GM23248 (cell line): ENCODE data around the gene BMI1. TPM values are rescaled to one million over a fixed set of nuclear protein-coding genes. Genes with fewer than 3 reads are reported as not detected.

ENCODE experiments used
- DNase-seq: peaks from one replicate; pipeline ENCODE4 v3.0.0-alpha.2; 2015
- H2AFZ ChIP-seq: fragments of 200-600 bp; sonication (generic); 2 replicates; pipeline ENCODE4 v1.6.1; 2016; ENCODE audit warnings: antibody characterized with exemption
- H3F3A ChIP-seq: fragments of 200-600 bp; sonication (generic); 2 replicates; pipeline ENCODE4 v1.6.1; 2016; ENCODE audit warnings: mild to moderate bottlenecking, antibody characterized with exemption, mixed run types; ENCODE audit not compliant: insufficient read depth
- H3K27ac ChIP-seq: fragments of 200-600 bp; sonication (generic); 2 replicates; pipeline ENCODE4 v1.5.1; 2016; ENCODE audit warnings: mild to moderate bottlenecking
- H3K27me3 ChIP-seq: fragments of 200-600 bp; sonication (generic); replicated peaks from 2 replicates; pipeline ENCODE4 v1.6.1; 2016; ENCODE audit warnings: mild to moderate bottlenecking; ENCODE audit not compliant: insufficient read depth
- H3K36me3 ChIP-seq: fragments of 200-600 bp; sonication (generic); 2 replicates; pipeline ENCODE4 v1.6.1; 2016; ENCODE audit warnings: low read depth, mild to moderate bottlenecking
- H3K4me1 ChIP-seq: fragments of 200-600 bp; sonication (generic); 2 replicates; pipeline ENCODE4 v1.6.1; 2016; ENCODE audit warnings: mild to moderate bottlenecking; ENCODE audit not compliant: insufficient read depth
- H3K4me2 ChIP-seq: fragments of 200-600 bp; sonication (generic); one replicate; pipeline ENCODE4 v1.6.1; 2016; ENCODE audit warnings: mild to moderate bottlenecking; ENCODE audit not compliant: unreplicated experiment
- H3K4me3 ChIP-seq: fragments of 200-600 bp; sonication (generic); 2 replicates; pipeline ENCODE4 v1.5.1; 2016; ENCODE audit warnings: mild to moderate bottlenecking
- H3K79me2 ChIP-seq: fragments of 200-600 bp; sonication (generic); 2 replicates; pipeline ENCODE4 v1.6.1; 2016; ENCODE audit warnings: mild to moderate bottlenecking; ENCODE audit not compliant: insufficient read depth
- H3K9ac ChIP-seq: fragments of 200-600 bp; sonication (generic); 2 replicates; pipeline ENCODE4 v1.6.1; 2016; ENCODE audit warnings: mild to moderate bottlenecking
- H3K9me2 ChIP-seq: fragments of 200-600 bp; sonication (generic); 2 replicates; pipeline ENCODE4 v1.6.1; 2016; ENCODE audit warnings: mixed run types, mild to moderate bottlenecking, moderate library complexity; ENCODE audit not compliant: insufficient read depth
- H3K9me3 ChIP-seq: fragments of 200-600 bp; sonication (generic); one replicate; pipeline ENCODE4 v1.6.1; 2017; ENCODE audit warnings: low read depth
- H4K20me1 ChIP-seq: fragments of 200-600 bp; sonication (generic); 2 replicates; pipeline ENCODE4 v1.6.0; 2016; ENCODE audit not compliant: insufficient read depth
- EZH2 ChIP-seq: fragments of 200-600 bp; sonication (generic); IDR thresholded peaks from 2 replicates; pipeline ENCODE4 v1.6.1; 2018; ENCODE audit warnings: antibody characterized with exemption, mild to moderate bottlenecking; ENCODE audit not compliant: insufficient read depth, poor library complexity, severe bottlenecking
- EZH2phosphoT487 ChIP-seq: fragments of 200-600 bp; sonication (generic); IDR thresholded peaks from 2 replicates; pipeline ENCODE4 v1.6.1; 2018; ENCODE audit warnings: antibody characterized with exemption, moderate library complexity, mild to moderate bottlenecking, low read depth; ENCODE audit not compliant: insufficient read depth
- WGBS, 2 experiments: methylation state at CpG; one replicate each; pipeline ENCODE4 v1.1.6; 2015 to 2017; ENCODE audit warnings: low lambda C conversion rate in 2 of 2, low coverage in 1 of 2; ENCODE audit errors: missing lambda C conversion rate in 2 of 2; 5-methylcytosine and 5-hydroxymethylcytosine counted together
- in situ Hi-C: fragments of 300-500 bp; cut with MboI; formaldehyde crosslinking; loops from 2 replicates; pipeline ENCODE4 v1.15.0; 2020
- polyA plus RNA-seq: library from polyadenylated mRNA; unstranded; fragments of >200 nt; fragmentation: Nextera tagmentation; extraction: Ambion mirVana; gene quantifications from 2 replicates; pipeline ENCODE4 v1.2.1, GENCODE V29; 2016
- total RNA-seq: library from RNA; depleted of rRNA; stranded (reverse); fragments of >200 nt; shearing (Covaris generic); gene quantifications from 2 replicates; pipeline ENCODE4 v1.2.3, GENCODE V29; 2014

The BMI1 gene
- total and polyA plus RNA-seq, 2 experiments from 2014 or later = 38.0 to 66.0 TPM

DNA sequence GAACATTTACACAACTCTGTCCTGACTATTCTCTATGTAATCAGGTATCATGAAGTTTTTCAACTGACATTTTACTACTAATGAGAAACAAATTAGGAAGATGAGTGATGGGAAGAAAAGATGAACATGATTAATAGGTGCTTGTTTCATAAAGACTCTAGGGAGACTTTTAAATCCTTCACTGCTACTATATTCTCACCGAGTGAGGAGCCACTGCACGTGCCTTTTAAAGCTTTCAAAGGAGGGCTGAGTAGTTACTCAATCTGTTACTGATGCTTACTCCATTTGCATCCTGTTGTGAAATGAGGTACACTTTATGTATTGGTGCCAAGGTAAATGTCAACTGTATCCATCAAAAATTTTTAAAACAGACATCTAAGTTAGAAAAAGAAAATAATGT is 6.0 kb upstream of the BMI1 start:
- WGBS, 2 experiments = 59 to 65% methylated on average over 2 of the region's 2 CpGs
- Histone ChIP-seq H3K9me2 (no peaks in the 10 kb centered on the region), H2AFZ (peak overlapping the region; percentile 97; the same call in 1 of the 2 replicates), H3K79me2 (peaks cover 31% of the 10 kb centered on the region), H4K20me1 (no peaks in the 10 kb centered on the region), H3F3A (peaks cover 32% of the 10 kb centered on the region; the same call in 1 of the 2 replicates), H3K4me1 (peaks cover 22% of the 10 kb centered on the region), H3K9me3 (no peaks in the 10 kb centered on the region), H3K36me3 (no peaks in the 10 kb centered on the region), H3K4me3 (peak overlapping the region; percentile 86; the same call in 1 of the 2 replicates), H3K4me2 (peak overlapping the region; percentile 89), H3K9ac (peak overlapping the region; percentile 95; the same call in 1 of the 2 replicates), H3K27ac (no peak overlapping the region), H3K27me3 (no peaks in the 10 kb centered on the region)
- no peak for TF ChIP-seq EZH2phosphoT487
- no peak for TF ChIP-seq EZH2
- in situ Hi-C loops = no loop called here
- DNase-seq = peak; percentile 34

DNA sequence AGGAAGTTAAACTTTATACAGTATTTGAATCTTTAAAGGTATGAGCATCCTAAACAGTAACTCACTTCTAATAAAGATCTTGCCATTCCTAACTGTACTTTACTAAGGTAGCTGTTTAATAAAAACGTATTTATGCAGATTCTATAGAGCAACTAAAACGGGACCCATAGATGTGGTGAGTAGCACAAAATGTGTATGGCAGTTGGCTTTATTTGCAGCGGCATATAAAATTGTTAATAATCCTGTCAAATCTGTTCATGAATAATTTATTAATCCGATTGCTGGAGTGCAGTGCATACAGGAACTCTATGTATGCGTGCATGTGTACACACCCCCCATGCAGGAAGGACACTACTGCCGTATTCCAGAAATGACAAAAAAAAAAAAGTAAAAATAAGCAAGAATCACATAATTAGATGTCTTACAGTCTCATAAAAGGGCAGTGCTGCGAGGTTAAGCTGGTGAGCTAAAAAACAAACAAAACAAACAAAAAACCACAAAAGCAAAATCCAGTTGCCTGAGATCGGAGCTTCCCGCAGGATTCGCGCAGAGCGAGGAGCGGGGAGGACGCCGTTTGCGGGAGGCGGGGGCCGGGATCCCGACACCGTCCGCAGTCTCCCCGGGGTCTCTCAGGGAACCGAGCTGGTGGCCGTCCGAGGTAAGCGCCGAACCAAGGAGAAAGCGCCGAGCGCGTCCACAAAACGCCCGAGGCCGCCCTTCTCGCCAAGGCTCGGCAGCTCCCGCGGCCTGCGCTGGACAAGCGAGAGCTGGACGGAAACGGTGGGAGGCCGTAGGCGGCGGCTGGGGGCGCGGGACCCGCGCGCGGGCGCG is 5.2 kb upstream of the BMI1 start:
- Histone ChIP-seq H3K4me1 (peaks cover 25% of the 10 kb centered on the region), H3K4me2 (peak overlapping the region; percentile 89), H3K79me2 (peaks cover 31% of the 10 kb centered on the region), H3K27me3 (no peaks in the 10 kb centered on the region), H3K9ac (peak overlapping the region; percentile 95), H3K9me3 (no peaks in the 10 kb centered on the region), H3F3A (peaks cover 36% of the 10 kb centered on the region; the same call in 1 of the 2 replicates), H2AFZ (peak overlapping the region; percentile 97), H4K20me1 (no peaks in the 10 kb centered on the region), H3K9me2 (no peaks in the 10 kb centered on the region), H3K4me3 (peak overlapping the region; percentile 86), H3K36me3 (no peaks in the 10 kb centered on the region), H3K27ac (peak overlapping the region; percentile 91)
- 2% methylated on average over 32 to 33 of the region's 53 CpGs for WGBS, 2 experiments
- in situ Hi-C loops = no loop called here
- DNase-seq = peak; percentile 46
- no peak for TF ChIP-seq EZH2phosphoT487
- no peak for TF ChIP-seq EZH2

DNA sequence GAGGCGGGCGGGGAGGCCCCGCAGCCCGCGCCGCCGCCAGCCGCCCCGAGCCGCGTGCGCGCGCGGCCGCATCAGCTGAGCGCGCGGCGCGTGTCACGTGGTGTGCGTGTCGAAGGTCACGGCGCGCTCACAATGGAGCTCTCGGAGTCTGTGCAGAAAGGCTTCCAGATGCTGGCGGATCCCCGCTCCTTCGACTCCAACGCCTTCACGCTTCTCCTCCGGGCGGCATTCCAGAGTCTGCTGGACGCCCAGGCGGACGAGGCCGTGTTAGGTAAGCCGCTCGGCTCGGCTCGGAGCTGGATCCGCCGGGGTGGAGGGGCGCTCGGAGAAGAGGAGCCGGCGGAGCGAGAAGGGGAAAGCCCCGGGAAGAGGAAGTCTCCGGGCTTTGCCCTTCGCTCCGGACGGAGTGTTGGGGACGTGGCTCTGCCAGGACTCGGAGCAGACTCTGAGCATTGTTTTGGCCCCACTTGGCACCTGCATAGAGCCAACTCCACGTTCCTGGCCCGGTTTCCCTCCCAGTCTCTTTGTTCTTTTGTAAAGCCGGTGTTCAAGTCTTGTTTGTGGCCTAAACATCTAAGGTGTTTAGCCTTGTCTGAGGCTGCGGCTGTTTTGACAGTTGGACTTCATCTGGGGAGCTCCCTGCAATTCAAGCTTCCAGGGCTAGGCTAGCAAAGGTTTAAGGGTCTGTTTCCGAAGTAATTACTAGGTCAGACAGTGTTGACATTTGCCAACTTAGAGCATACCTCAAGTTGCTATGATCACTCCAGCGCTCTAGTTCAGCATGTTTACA is 4.4 kb upstream of the BMI1 start, which contains the start of gene COMMD3:
Gene COMMD3, plus strand, starts transcription at position 103 of the 790 bp plus-strand sequence. Its CDS starts 30 bp downstream, at position 133.
- Histone ChIP-seq H3K4me1 (peaks cover 25% of the 10 kb centered on the region), H4K20me1 (no peaks in the 10 kb centered on the region), H2AFZ (peak within 1 kb of the TSS; percentile 97), H3K27ac (peak within 1 kb of the TSS; percentile 91), H3F3A (peaks cover 36% of the 10 kb centered on the region; the same call in 1 of the 2 replicates), H3K9me2 (no peaks in the 10 kb centered on the region), H3K9ac (peak within 1 kb of the TSS; percentile 95), H3K79me2 (peaks cover 31% of the 10 kb centered on the region), H3K9me3 (no peaks in the 10 kb centered on the region), H3K4me3 (peak within 1 kb of the TSS; percentile 86), H3K36me3 (no peaks in the 10 kb centered on the region), H3K27me3 (no peaks in the 10 kb centered on the region), H3K4me2 (peak within 1 kb of the TSS; percentile 95)
- 1 to 2% methylated on average over 40 to 54 of the region's 63 CpGs for WGBS, 2 experiments
- peak; percentile 97 for DNase-seq
- in situ Hi-C loops = no loop called here
- no peak for TF ChIP-seq EZH2
- TF ChIP-seq EZH2phosphoT487 = no peak

DNA sequence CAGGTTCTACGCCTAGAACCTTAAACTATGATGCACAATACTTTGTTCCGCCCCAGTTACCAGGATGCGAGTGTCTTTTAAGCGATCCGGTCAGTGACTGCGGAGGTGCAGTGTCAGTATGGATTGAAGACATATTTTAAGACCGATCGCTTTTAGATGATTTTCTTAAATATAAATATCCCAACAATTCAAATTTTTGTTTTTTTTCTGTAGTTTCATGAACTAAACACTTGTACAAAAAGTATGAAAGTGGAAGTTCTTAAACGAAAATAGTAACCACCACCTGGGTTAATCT is 3.9 kb upstream of the BMI1 start:
- H3F3A ChIP-seq = peaks cover 36% of the 10 kb centered on the region; the same call in 1 of the 2 replicates
- H3K9ac ChIP-seq = peak overlapping the region; percentile 95
- peak overlapping the region; percentile 97 for H2AFZ ChIP-seq
- H3K4me2 ChIP-seq = peak overlapping the region; percentile 95
- H3K9me2 ChIP-seq = no peaks in the 10 kb centered on the region
- WGBS, 2 experiments = 5 to 7% methylated on average over 9 of the region's 9 CpGs
- DNase-seq = peak; percentile 59
- TF ChIP-seq EZH2phosphoT487 (no peak), EZH2 (no peak)
- no peaks in the 10 kb centered on the region for H3K27me3 ChIP-seq
- H3K4me1 ChIP-seq = peaks cover 25% of the 10 kb centered on the region
- H3K4me3 ChIP-seq = peak overlapping the region; percentile 86
- no peaks in the 10 kb centered on the region for H3K36me3 ChIP-seq
- peaks cover 32% of the 10 kb centered on the region for H3K79me2 ChIP-seq
- peak overlapping the region; percentile 91 for H3K27ac ChIP-seq
- in situ Hi-C loops = no loop called here
- no peaks in the 10 kb centered on the region for H3K9me3 ChIP-seq
- H4K20me1 ChIP-seq = no peaks in the 10 kb centered on the region
